Esophagus muscularis mucosa (tissue), 4 donors: Measurements from ENCODE around the gene STON2. TPM values are rescaled to one million over a fixed set of nuclear protein-coding genes. Genes with fewer than 3 reads are reported as not detected.

Experiments used
- DNase-seq: peaks from one replicate; pipeline ENCODE4 v3.0.0-alpha.2; 2017; ENCODE audit errors: extremely low spot score
- H3K27ac ChIP-seq, 4 donors: fragments of 200-600 bp; sonication (generic); replicated peaks in 1 of 4; 1 replicate in 3 of 4; 2 replicates in 1 of 4; pipeline ENCODE4 v1.5.1; 2016 to 2019; ENCODE audit warnings: mild to moderate bottlenecking in 1 of 4
- H3K27me3 ChIP-seq, 4 donors: fragments of 200-600 bp; sonication (generic); one replicate each; pipeline versions ENCODE4 v1.5.1 to v1.6.0; 2016 to 2019
- H3K36me3 ChIP-seq, 4 donors: fragments of 200-600 bp; sonication (generic); one replicate each; pipeline ENCODE4 v1.5.1; 2016 to 2019
- H3K4me1 ChIP-seq, 4 donors: fragments of 200-600 bp; sonication (generic); one replicate each; pipeline ENCODE4 v1.5.1; 2016 to 2019
- H3K4me3 ChIP-seq, 4 donors: fragments of 200-600 bp; sonication (generic); 1 replicate in 2 of 4; 2 replicates in 2 of 4; pipeline ENCODE4 v1.5.1; 2016 to 2019; ENCODE audit warnings: mild to moderate bottlenecking in 4 of 4, moderate library complexity in 1 of 4
- H3K9me3 ChIP-seq, 4 donors: fragments of 200-600 bp; sonication (generic); 1 replicate in 3 of 4; 2 replicates in 1 of 4; pipeline ENCODE4 v1.5.1; 2016 to 2019
- EP300 ChIP-seq: sonication (generic); formaldehyde crosslinking; IDR thresholded peaks from one replicate; pipeline ENCODE4 v1.6.1; 2017; ENCODE audit warnings: antibody characterized with exemption
- POLR2A ChIP-seq: fragments of 450-650 bp; IDR thresholded peaks from one replicate; pipeline ENCODE4 v1.6.1; 2017; ENCODE audit warnings: antibody characterized with exemption, moderate library complexity, mild to moderate bottlenecking, low read depth
- POLR2AphosphoS5 ChIP-seq, 2 donors: sonication (generic); formaldehyde crosslinking; IDR thresholded peaks; one replicate each; pipeline ENCODE4 v1.6.1; 2017; ENCODE audit warnings: antibody characterized with exemption in 2 of 2
- WGBS: methylation state at CpG from one replicate; pipeline ENCODE4 v1.1.5; 2018; 5-methylcytosine and 5-hydroxymethylcytosine counted together
- intact Hi-C: fragments of 100-400 bp; cut with DNase I; formaldehyde crosslinking; loops from one replicate; pipeline ENCODE4 v1.15.1; 2023
- total RNA-seq, 4 donors: library from RNA; depleted of rRNA; stranded (reverse); fragments of >200 nt; gene quantifications; one replicate each; pipeline versions ENCODE4 v1.1.0 to v1.2.1, GENCODE V29; 2016
- TF ChIP-seq, protein P1 (sequence below), 3 experiments: fragments of 200-600 bp in 2 of 3; fragments of 450-650 bp in 1 of 3; sonication (generic) in 2 of 3; IDR thresholded peaks; one replicate each; pipeline ENCODE4 v1.5.1; 2017 to 2019; ENCODE audit warnings: antibody characterized with exemption in 3 of 3, mild to moderate bottlenecking in 2 of 3, moderate library complexity in 1 of 3

STON2 gene
- total RNA-seq, 4 donors from 2014 or later: 7.6 to 9.6 (median 8.8) TPM

DNA sequence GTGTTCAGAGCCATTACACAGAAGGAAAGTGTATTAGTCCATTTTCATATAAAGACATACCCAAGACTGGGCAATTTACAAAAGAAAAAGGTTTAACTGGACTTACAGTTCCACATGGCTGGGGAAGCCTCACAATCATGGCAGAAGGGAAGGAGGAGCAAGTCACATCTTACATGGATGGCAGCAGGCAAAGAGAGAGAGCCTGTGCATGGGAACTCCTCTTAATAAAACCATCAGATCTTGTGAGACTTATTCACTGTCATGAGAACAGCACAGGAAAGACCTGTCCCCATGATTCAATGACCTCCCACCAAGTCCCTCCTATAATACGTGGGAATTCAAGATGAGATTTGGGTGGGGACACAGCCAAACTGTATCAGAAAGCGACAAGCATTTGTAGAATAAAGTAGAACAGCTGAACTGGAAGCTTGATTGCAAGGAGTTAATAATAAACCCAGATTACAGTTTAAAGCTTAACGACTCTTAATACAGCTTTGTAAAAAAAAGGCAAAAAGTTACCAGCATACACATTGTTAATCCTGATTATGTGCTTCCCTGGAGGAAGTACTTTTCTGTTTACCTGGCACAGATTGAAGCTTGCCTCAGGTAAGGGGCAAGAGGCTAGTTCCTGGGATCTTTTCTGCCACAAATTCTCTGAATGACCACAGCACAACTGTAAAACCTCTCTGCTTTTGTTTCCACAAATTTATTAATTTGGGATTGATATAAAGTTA is 18.1 kb upstream of the STON2 start:
- Histone ChIP-seq H3K4me3 (no peak overlapping the region), H3K4me1 (peaks cover 0 to 5% (median 0%) of the 10 kb centered on the region in 4 donors), H3K27ac (no peak overlapping the region), H3K9me3 (no peaks in the 10 kb centered on the region), H3K36me3 (no peaks in the 10 kb centered on the region), H3K27me3 (no peaks in the 10 kb centered on the region)
- DNase-seq: no peak
- intact Hi-C loops: no loop called here
- 83% methylated on average over 3 of the region's 3 CpGs for whole genome bisulfite sequencing
- TF ChIP-seq POLR2AphosphoS5 (IDR thresholded peaks at IDR 0.05) (no peak), EP300 (no peak), POLR2A (no peak)
- TF ChIP-seq, protein P1, sequence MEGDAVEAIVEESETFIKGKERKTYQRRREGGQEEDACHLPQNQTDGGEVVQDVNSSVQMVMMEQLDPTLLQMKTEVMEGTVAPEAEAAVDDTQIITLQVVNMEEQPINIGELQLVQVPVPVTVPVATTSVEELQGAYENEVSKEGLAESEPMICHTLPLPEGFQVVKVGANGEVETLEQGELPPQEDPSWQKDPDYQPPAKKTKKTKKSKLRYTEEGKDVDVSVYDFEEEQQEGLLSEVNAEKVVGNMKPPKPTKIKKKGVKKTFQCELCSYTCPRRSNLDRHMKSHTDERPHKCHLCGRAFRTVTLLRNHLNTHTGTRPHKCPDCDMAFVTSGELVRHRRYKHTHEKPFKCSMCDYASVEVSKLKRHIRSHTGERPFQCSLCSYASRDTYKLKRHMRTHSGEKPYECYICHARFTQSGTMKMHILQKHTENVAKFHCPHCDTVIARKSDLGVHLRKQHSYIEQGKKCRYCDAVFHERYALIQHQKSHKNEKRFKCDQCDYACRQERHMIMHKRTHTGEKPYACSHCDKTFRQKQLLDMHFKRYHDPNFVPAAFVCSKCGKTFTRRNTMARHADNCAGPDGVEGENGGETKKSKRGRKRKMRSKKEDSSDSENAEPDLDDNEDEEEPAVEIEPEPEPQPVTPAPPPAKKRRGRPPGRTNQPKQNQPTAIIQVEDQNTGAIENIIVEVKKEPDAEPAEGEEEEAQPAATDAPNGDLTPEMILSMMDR (IDR thresholded peaks at IDR 0.05): no peak

DNA sequence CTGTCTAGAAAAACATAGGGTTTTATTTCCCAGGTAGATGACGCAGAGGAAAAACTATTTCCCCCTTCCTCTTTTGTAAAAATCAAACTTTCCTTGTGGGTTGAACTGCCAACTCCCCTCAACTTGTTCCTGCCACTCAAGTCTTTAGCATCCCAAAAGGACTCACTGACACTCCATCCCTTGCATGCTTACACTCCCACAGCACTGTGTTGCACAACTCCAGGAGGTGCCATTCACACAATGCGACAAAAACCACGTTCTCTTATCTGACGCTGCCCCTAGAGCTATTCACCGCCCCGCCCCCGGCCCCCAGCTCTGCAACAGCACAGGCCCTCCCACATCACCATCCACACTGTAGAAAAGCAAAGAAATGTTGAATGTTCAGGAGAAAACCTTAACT is 16.9 kb upstream of the STON2 start:
- intact Hi-C loops: no loop called here
- Histone ChIP-seq H3K36me3 (no peaks in the 10 kb centered on the region), H3K9me3 (no peaks in the 10 kb centered on the region), H3K4me1 (no peaks in the 10 kb centered on the region), H3K27ac (no peak overlapping the region), H3K27me3 (no peaks in the 10 kb centered on the region), H3K4me3 (no peak overlapping the region)
- no peak for DNase-seq
- WGBS: 77% methylated on average over 7 of the region's 7 CpGs
- TF ChIP-seq POLR2A (no peak), POLR2AphosphoS5 (IDR thresholded peaks at IDR 0.05) (no peak), EP300 (no peak)
- TF ChIP-seq, protein P1 (IDR thresholded peaks at IDR 0.05): no peak

DNA sequence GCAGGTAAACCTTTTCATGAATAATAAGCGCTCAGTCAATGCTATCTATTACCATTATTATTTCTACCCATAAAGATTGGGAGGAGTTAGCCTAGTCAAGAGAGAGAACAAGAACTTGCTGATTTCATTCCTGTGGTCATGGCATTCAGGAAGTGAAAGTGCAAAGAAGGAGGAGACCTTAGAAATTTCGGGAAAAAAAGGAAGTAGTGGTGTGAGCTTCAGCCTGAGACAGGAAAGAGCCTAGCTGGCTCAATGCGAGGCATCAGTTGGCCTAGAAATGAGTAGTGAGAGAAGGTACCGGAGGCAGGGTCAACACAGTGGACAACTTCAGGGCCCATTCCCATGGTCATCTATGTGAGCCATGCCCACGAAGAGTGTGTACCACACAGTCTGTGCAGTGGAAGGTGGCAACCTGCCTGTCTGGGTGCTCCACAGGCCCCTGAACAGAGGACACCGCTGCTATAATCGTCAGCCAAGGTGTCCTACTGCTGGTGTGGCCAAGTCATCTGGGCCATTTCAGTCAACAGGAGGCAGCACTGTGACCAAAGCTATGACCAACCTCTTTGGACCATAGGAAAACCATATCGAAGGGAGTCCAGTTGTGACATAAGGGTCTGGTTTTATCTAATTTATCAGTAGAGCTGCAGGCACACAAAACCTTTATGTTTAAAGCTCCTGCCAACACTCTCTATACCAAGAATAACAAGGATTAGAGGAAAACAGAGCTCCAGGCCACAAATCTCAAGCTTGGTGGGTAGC is 16.2 kb upstream of the STON2 start:
- no peak overlapping the region for H3K4me3 ChIP-seq
- no peaks in the 10 kb centered on the region for H3K4me1 ChIP-seq
- TF ChIP-seq POLR2AphosphoS5 (IDR thresholded peaks at IDR 0.05) (no peak), EP300 (no peak), POLR2A (no peak)
- TF ChIP-seq, protein P1 (IDR thresholded peaks at IDR 0.05): no peak
- intact Hi-C loops: no loop called here
- no peak for DNase-seq
- H3K9me3 ChIP-seq: no peaks in the 10 kb centered on the region
- no peak overlapping the region for H3K27ac ChIP-seq
- 77% methylated on average over 7 of the region's 8 CpGs for WGBS
- H3K36me3 ChIP-seq: no peaks in the 10 kb centered on the region
- H3K27me3 ChIP-seq: no peaks in the 10 kb centered on the region

GRCh38 chr14:81415781-81416180 is 15.7 kb upstream of the STON2 start:
- intact Hi-C loops: no loop called here
- H3K9me3 ChIP-seq: no peaks in the 10 kb centered on the region
- H3K4me3 ChIP-seq: no peak overlapping the region
- no peaks in the 10 kb centered on the region for H3K27me3 ChIP-seq
- no peaks in the 10 kb centered on the region for H3K4me1 ChIP-seq
- TF ChIP-seq POLR2A (no peak), POLR2AphosphoS5 (IDR thresholded peaks at IDR 0.05) (no peak), EP300 (no peak)
- TF ChIP-seq, protein P1 (IDR thresholded peaks at IDR 0.05): no peak
- DNase-seq: no peak
- H3K27ac ChIP-seq: no peak overlapping the region
- WGBS: 79% methylated on average over 4 of the region's 4 CpGs
- no peaks in the 10 kb centered on the region for H3K36me3 ChIP-seq
